HG02678 (cell line): ENCODE data around the gene SLC27A3.
A peak's percentile ranks its signal among the peaks of the same experiment; 100 is the strongest.

Experiments
- ATAC-seq: cut with Tn5 transposase; IDR thresholded peaks from one replicate; pipeline ENCODE4 v1.9.1; 2021; ENCODE audit warnings: mild to moderate bottlenecking, moderate library complexity; ENCODE audit not compliant: unreplicated experiment

The SLC27A3 gene

DNA sequence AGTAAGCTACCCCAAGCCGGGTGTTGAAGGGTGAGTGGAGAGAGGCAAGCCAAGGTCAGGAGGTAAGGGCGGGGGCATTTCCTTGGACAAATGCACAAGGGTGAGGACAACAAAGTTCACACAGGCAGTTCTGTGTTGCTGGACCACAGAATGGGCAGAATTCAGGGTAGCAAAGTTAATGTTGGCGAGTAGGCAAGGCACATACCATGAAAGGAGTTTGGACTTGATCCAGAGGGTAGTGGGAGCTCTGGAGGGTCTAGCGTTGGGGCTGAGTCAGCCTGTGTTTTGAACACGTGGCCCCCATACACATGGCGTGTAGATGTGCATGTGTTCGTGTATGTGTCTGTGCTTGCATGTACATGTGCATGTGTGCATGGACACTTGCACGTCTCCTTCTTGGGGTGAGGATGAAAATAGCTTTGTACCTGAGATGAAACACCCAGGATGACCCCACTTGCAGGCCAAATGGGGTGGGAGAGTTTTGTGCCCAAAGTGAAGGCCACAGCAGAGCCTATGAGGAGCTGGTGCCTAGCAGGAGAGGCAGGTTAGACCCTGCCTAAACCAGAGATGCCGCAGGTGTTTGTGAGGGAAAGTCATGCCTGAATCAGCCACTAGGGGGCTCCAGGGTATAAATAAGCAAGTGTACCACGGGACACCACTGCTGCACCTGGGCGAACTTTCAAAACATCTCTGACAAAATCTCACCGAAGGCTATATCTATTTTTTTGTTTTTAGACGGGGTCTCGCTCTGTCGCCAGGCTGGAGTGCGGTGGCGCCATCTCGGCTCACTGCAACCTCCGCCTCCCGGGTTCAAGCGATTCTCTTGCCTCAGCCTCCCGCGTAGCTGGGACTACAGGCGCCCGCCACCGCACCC lies 21.8 kb downstream of the SLC27A3 start:
- peak; percentile 76 for ATAC-seq

DNA sequence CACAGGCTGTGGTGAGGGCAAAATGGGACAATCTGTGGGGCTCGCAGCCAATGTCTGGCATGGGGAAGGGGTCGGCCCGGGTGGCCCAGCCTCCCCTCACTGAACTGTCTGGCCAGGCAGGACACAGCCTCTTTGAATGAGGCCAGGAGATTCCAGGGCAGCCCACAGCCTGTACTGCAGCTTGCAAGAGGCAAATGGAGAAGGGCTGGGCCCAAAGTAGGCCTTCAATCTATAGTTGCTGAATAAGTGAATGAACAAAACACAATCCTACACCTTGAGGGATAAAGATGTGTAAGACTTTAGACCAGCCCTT lies 23.2 kb downstream of the SLC27A3 start:
- ATAC-seq, result no peak

DNA sequence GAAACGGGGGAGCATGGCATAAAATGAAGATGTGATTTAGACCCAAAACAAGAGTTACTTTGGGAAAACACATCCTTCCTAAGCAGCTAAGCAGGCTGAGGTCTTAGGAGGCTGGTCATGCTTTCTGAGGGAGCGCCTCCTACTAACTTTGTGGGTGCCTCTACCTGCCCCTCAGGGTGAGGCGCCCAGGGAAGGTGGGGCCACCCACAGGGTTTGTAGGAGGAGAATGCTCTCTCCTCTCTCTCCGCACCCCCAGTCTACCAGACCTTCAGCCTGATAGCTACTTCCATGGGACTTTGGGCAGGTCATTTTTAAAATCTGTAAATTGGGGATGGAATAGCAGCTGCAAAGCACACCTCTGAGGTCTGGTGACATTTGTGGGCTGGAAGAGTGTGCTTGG lies 23.8 kb downstream of the SLC27A3 start:
- no peak for ATAC-seq

DNA sequence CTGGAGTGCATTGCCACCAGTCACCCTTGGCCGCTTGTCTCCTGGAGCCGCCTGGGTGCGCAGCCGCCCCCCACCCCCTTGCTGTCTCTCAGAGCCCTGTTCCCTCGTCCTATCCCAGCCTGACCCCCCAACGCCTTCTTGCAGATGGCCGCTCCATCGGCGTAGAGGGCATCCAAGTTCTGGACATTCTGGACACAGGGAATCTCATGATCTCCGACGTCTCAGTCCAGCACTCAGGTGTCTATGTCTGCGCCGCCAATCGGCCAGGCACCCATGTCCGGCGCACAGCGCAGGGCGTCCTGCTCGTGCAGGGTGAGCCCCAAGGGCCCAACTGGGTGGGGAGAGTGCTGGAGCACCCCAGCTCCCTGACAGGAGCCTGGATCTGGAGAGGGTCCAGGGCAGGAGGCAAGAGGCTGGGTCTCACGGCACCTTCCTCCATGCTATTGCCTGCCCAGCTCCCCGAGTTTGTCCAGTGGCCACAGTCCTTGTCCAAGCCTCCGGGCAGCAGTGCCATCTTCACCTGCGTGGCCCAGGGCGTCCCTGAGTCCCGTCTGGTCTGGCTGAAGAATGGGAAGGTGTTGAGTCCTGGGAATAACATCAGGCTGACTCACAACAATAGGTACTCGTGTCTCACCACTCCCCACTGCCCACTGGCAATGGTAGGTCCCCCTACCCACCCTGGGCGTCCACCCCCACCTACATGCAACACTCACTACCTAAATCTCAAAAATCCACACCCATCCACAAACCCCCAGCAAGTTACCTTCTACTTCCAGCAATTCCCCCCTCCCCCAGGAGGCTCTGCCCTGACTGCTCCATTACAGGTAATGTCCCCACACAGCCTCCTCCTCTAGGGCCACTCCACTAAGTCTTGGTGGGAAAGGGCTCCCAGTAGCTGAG lies 24.6 kb downstream of the SLC27A3 start:
- ATAC-seq, result no peak

DNA sequence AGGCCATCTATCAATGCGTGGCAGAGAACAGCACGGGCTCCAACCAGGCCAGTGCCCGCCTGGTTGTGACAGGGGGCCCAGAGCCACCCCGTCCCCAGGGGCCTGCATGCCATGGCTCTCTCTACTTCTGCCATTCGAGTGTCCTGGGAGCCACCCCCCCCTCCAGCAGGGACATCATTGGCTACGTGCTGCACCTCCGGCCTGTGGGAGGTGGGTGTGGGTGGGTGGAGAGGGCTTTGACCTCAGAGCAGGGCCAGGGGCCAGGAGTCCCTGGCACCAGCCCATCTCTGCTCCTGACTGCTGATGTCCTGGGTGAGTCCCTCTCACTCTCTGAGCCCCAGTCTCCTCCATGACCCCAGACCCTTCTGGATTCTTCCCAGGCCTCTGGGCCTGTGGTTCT lies 25.3 kb downstream of the SLC27A3 start:
- ATAC-seq, result no peak

DNA sequence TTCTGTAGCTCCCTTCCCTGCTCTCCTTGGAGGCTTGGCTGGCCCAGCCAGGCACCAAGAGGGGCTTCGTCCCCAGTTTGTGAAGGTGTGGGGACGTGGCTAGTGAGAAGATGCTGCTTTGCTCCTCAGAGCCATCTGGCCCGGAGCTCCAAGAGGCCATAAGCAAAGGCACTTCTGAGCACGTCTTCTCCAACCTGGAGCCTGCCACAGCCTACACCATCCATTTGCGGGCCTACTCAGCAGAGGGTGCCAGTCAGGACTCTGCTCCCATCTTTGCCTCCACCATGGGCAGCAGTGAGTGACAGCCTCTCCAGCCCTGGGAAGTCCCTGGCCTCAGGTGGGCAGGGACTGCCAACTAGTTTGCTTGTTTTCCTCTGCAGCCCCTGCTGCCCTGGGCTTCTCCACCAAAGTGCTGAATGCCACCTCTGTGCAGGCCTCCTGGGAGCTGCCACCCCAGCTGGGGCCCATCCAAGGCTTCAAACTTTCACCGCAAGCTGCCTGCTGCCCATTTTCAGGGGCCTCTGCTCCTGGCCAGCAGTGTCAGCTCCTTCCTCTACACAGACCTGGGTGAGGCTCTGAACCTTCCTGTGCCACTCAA lies 25.9 kb downstream of the SLC27A3 start:
- no peak for ATAC-seq

DNA sequence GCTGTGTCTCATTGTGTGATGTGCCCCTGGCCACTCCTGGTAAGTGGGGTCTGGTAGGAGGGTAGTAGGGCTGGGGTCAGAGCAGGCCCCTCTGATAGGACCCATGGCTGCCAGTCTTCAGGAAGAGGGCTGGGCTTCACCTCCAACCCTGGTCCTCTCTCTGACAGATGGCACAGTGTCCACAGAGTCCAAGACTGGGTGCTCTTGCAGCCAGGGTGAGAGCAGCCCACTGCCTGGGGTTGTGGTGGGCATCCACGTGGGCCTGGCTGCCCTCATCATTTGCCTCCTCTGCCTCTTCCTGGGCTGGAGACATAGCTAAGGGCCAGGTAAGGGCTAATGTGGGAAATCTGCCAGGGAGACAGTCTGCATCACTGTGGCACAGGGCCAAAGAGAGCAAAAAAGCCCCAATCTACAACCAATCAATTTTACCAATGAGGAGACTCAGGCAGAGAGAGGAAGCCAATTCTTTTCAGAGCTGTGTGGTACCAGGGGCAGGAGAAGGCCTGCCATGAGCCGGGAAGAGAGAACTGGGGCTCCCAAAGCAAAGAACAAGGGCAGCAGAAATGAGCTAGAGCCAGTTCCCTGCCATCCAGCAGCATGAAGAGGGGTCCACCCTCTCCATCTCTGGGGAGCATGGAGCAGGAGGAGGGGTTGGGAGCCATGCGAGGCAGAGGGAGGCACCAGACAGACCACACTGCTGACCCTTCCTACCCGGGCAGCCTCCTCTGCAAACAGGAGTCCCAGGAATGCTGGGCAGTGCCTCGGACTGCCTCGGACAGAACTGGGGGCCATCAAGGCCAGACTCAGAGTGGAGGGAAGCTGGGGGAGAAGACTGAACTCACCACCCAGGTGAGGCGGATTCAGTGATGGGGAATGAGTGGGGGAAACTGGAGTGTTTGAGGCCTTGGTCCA lies 26.8 kb downstream of the SLC27A3 start:
- ATAC-seq, result no peak

DNA sequence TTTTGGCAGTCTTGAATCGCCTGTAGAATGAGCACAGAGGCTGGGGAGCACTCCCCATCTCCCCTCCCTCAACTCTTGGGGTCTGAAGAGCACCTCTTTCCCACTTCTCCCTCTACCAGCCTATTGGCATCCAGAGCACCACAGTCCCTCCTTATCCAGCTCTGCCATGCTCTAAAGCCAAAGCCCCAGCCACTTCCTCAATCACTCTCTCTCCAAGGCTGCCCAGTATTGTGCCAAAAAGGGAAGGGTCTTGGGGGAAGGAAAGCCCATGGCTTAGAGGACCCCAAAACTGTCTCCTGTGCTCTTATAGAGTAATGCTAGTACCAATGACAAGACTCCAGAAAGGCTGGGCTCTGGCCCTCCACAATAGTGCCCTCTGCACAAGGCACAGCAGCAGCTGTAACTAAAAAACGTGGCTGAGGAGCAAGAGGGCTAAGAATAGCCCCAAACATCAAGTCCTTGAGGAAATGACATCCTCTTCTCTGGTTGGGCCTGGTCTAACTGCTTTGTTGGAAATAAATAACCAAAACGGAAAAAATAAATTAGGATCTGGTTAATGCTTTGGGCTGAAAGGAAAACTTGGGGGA lies 28.4 kb downstream of the SLC27A3 start:
- no peak for ATAC-seq

DNA sequence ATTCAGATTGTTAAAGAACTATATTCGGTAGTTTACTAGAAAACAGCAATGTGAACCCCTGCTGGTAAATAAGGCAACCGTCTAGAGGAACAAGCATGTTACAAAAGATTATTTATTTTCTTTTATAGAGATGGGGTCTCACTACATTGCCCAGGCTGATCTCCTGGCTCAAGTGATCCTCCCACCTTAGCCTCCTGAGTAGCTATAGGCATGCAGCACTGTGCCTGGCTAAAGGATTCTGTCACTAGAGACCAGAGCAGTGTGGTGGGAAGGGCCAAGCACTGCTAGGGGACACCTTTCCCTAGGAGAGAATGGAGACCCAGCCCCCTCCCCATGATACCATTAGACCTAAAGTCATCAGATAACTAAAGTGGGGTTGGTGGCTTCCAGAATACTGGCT lies 28.9 kb downstream of the SLC27A3 start:
- ATAC-seq, result no peak

DNA sequence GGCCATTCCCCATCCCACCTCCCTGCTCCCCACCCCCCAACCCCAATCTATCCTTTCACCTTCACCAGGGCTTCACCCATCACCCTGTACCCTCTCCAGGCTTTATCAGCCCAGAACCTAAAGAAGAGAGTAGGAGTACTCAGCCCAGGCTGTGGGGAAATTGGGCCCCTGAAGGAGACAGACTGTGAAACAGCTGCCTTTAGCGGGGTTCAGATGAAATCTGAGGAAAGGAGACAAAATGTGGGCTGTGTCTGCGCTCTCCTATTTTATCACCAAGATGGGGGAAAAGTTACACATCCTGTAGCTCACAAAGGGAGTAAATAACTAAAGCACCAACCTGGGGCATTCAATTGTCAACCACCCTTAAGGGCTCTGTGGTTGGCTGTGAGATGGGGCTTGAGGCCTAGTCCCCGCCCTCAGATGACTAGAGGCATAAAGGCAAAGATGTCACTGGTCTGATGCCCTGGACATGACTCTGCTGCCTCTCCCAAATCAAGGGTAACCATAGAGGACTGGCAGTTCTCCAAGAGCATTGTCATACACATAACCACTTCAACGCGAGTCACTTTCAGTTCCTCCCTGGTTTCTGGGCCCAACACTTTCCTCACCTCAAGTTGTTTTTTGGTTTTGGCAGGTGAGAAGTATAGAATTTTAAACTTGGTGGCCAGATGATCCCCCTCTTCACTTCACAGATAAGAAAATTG lies 30.0 kb downstream of the SLC27A3 start:
- ATAC-seq, result peak; percentile 92

DNA sequence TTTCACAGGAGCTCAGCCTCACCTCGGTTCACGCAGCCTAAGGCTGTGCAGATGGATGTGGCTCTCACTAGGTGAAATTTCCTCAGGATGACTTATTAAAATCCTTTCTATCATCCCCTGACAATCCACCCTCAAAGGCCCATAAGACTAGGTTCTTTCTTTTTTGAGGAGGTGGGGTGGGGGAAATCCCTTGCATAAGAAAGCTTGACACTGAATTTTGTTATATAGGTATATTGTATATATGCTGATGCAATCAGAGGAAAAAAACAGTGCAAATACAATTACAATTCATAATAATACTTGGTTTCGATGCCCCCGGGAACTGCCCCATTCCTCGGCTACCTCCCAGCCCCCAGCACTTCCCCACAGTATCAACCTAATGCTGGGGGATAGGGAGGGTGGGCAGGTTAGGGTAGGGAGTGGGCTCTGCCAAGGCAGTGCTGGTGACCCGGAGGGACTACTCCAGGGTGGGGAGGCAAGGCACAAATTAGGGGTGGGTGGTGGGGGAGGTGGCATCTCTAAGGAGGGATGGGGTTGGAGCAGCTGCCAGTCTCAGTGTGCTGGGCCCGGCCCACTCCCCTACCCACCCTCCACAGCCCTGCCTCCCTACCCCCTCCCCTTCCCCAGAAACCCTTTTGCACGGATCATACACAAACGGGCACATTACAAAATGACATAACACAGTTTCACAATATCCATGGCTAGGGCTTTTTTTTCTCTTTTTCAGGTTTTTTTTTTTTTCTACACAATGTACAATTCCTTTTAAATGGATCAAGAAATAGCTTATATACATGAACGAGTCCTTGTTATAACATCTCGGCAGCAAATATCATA lies 30.9 kb downstream of the SLC27A3 start:
- no peak for ATAC-seq

DNA sequence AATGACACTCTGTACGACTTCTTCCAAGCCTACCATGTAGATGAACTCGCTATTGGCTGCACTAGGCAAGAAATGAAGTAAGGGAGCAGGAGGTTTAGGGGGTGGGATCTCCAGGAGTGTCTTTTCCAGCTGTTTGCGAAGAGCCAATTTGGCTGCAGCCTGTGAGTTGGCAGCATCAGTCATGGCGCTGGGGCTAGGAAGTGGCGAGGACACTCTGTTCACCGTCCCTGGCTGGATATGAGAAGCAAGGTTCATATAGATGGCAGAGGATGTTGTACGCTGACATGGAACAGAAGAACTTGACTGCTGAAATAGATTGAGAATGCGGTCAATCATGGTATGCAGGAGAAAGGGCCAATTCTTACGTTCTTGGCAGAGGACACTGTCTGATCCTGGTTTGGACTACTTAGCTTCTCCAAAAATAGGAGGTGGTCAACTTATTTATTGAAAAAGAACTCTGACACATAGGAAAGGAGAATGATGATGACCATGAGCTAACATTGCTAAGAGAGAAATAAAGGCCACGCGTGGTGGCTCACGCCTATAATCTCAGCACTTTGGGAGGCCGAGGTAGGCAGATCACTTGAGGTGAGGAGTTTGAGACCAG lies 41.2 kb downstream of the SLC27A3 start:
- no peak for ATAC-seq

DNA sequence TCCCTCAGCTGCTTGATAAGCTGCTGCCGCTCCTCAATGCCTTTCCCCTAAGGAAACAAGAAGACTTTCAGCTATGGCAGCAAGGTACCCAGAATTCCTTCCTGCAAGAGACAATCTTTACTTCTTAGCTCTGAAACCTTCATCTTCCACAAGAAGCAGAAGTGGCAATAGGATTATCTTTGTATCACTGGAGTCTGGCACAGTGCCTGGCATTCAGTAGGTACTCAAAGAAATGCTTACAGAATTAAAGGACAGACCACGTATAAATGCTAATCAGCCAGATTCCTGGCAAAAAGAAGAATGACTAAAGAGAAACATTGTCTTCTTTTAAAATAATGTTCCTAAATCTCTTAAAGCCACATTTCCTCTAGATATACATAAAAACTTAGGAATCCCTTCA lies 43.7 kb downstream of the SLC27A3 start:
- no peak for ATAC-seq

DNA sequence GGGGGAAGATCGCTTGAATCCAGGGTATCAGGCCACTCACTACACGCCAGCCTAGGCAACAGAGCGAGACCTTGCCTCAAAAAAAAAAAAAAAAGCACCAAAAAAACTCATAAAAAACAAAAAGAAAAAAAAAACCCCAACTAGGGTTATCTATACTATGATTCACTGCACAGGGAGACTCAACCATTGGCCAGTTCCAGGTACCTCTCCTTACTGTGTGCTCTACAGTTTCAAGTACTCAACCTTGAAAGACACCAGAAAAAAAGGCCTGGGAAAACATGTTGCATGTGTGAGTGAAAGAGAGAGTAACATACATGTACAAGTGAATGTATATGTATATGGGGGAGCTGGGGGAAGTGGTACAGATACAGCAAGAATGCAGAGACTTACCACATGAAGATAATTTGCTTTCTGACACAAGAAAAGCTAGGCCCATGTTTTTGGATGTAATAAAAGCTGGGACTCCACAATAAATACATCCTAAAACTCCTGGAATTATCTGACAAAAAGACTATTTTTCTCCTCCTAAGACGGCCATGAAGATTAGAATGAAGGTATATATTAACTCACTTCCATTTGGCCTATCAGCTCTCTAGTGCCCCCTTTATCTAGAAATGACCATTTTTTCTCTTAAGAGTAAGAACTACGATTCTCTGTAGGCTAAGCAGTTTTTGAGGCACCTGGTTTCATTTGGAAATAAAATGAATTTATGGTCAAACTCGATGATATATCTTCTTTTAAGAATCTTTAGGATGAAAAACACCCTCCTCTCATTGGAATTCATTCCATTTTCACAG lies 52.2 kb downstream of the SLC27A3 start:
- no peak for ATAC-seq
